AG08395 (cell line): ENCODE measurements around the gene TCTN3.
A peak's percentile ranks its signal among the peaks of the same experiment; 100 is the strongest.
"Not testable (repeated sequence)": the region's sequence is repeated elsewhere in the genome, so short reads cannot be mapped to it uniquely, and the experiment has no call there.

Source experiments
- DNase-seq: peaks from one replicate; pipeline ENCODE4 v3.0.0; 2012; ENCODE audit warnings: mixed read lengths, low spot score

The TCTN3 gene

GRCh38 chr10:95688648-95689047 lies 5.1 kb downstream of the TCTN3 start:
- DNase-seq: no peak

GRCh38 chr10:95683966-95684365 lies 9.8 kb downstream of the TCTN3 start:
- no peak for DNase-seq

DNA sequence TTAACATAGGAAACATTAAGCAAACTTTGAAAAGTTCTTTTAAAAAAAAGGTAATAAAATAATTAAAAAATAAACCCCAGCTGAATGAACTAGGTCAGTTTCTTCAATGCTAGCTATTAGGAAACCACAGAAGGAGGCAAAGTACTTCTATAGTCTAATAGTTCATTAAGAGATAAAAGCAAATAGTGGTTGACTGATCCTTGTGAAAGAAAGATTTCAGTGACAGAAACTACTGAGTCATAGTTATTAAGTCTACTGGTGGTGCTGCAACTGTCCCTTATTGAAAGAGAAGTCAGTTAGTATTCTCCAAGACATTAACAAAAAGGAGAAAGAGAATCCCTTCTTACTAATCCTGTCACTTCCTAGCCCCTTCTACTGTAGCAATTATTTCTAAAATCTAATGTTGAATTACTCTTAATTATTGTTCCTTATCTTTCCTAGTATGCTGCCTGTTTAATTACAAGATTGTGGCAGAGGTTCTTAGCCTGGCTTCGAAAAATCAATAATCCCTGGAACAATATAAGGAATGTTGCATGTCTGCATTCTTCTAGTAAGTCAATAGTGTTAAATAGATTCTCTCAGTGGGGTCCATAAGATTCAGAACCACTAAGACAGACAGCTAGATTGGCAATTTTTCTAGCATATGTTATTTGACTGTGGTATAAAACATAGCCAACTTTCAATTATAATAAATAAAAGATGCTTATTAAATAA lies 18.2 kb downstream of the TCTN3 start:
- DNase-seq: no peak

GRCh38 chr10:95674643-95675042 lies 19.1 kb downstream of the TCTN3 start:
- DNase-seq: no peak

GRCh38 chr10:95672641-95673040 lies 21.1 kb downstream of the TCTN3 start:
- not testable (repeated sequence) for DNase-seq

DNA sequence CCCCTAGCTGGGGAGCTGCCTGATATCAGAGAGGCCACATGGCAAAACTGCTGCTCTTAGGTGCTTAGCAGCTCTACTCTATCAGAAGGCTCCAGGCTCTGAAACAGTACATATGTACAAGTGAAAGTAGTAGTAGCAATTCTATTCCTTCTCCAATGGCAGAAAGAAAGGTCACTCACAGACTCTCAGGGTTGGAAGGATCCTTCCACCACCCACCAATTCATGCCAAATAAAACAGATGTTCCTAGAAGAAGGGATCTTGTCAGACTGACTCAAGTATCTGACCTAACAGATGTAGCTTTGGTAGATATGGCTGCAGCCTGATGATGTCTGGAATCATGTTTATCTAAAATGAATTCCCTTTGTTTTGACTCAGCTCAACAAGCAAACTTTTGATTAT lies 29.2 kb downstream of the TCTN3 start:
- no peak for DNase-seq

DNA sequence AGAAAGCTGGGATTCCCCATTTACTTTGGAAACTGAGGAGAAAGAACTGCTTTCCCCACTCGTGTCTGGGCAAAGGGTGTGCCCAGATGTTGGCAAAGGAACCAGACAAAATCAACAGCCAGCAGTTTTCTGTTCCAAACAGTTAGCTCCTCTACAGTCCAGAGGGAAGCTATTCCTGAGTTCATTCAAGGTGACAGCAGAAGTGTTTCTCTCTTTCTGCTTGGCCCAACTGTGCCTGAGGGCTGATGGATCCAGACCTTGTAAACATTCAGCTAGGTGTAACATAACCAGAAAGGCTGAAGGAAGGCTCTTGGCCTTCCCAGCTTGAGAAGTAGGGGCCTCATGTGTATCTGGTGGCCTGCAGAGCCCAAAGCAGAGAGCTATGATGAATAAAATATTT lies 30.2 kb downstream of the TCTN3 start:
- DNase-seq: no peak

GRCh38 chr10:95661818-95662217 lies 31.9 kb downstream of the TCTN3 start:
- DNase-seq: no peak

DNA sequence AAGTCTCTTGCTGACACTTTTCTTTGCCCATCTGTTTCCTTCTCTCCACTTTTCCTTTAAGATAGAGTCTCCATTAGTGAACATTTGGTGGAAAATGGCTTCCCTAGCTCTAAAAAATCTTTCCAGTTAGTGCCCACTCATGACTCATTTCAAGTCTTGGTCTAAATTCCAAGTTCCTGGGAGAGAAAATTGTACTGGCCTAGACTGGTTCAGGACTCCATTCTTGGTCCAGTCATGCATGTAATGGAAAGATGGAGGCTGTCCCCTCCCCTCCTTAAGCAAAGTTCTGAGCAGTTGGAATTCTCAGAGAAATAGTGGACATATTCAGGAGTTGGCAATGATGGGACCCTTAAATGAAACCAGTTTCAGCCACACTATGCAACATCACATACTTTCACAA lies 33.4 kb downstream of the TCTN3 start:
- peak; percentile 58 for DNase-seq

DNA sequence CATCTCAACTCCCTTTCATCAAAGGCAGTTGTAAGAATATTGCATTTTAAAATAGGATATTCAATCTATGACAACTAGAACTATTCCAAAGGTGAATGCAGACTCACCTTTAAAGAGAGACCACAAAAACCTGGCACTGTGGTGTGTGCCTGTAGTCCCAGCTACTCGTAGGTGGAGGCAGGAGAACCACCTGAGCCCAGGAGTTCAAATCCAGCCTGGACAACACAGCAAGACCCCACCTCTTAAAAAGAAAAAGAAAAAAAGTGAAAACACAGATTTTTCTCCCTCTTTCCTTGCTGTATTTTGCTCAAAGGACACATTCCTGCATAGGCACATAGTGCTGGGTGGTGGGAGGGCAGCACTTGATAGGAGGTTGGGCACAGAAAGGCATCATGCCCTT lies 36.5 kb downstream of the TCTN3 start:
- DNase-seq: no peak

DNA sequence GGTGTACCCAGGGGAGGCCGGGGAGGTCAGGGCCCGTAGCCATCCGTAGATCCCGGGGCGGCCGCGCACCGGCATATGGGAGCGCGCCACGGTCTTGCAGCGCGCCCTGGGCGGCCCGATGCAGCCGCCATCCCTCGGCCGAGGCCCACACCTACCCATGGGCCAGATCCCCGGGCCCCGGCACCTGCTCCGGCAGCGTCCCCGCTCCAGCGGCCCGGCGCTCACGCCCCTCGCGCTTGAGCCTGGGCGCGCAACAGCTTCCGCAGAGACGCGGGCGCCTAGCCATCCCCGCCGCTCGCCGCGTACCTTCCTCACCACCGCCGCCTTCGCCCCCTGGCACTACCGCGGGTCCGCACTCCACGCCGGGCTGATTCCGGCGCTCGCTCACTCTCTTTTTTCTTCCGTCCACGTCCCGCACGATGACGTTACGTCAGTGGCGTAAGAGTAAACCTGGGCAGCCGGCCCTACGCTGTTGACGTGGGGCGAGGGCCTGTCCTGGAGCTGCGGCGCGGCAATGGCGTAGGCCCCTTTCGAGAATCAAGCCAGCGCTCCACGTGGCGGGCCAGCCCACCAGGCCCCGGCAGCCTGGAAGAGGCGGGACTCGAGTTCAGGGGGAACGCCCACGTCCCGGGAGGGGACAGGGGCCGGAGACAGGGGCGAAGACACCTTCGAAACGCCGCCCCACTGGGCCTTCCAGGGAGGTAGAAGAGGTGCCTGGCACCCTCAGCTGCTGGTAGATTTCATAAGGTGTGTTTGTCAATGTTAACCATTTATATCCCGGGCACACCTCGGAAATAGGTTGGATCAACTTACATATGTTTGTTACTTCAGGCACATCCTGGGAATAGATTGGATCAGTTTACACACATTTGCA lies 37.2 kb downstream of the TCTN3 start, which contains the start of gene ALDH18A1:
Gene ALDH18A1 (minus strand): TSS at position 421 of the 874 bp plus-strand sequence. CDS start 3,334 bp downstream, outside the sequence.
- peak; percentile 95 for DNase-seq

GRCh38 chr10:95655571-95656290 lies 38.0 kb downstream of the TCTN3 start:
- no peak for DNase-seq

DNA sequence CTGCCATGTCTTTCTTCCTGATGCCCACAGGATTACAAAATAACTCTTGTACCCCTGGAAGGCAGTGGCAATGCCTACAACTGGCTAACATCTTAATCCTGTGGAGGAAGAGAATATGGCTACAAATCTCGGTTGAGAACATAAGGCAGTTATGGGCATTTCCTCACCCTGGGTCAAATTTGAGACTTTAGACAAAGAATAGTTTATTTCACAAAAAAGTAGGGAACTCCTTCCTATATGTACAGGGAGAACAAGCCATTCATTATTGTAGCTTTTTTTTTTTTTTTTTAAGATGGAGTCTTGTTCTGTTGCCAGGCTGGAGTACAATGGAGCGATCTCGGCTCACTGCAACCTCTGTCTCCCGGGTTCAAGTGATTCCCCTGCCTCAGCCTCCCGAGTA lies 39.8 kb downstream of the TCTN3 start:
- DNase-seq: no peak

DNA sequence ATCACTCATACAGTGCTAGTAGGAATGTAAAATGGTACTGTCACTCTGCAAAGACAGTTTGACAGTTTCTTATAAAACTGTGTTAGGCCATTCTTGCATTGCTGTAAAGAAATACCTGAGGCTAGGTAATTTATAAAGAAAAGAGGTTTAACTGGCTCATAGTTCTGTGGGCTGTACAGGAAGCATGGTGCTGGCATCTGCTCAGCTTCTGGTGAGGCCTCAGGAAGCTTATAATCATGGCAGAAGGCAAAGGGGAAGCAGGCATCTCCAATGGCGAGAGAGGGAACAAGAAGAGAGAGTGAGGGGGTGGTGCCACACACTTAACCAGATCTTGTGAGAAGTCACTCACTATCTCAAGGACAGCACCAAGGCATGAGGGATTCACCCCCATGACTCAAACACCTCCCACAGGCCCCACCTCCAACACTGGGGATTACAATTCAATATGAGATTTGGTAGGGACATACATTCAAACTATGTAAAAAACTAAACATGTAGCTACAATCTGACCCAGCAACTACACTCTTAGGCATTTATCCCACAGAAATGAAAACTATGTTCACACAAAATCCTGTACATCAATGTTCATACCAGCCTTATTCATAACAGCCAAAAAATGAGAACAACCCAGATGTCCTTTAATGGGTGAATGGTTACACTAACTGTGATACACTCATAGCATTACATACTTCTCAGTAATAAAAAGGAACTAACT lies 42.2 kb downstream of the TCTN3 start:
- DNase-seq: no peak

DNA sequence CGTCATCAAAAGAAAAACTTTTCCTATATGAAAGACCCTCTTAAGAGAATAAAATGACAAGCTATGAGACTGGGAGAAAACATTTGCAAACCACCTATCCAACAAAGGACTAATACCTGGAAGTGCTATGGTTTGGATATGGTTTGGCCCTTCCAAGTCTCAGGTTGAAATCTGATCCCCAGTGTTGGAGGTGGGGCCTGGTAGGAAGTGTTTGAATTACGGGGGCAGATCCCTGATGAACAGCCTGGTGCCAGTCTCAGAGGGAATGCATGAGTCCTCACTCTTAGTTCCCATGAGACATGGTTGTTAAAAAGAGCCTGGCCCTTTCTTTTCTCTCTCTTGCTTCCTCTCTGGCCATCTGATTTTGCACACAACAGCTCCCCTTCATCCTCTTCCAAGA lies 43.5 kb downstream of the TCTN3 start:
- DNase-seq: no peak

DNA sequence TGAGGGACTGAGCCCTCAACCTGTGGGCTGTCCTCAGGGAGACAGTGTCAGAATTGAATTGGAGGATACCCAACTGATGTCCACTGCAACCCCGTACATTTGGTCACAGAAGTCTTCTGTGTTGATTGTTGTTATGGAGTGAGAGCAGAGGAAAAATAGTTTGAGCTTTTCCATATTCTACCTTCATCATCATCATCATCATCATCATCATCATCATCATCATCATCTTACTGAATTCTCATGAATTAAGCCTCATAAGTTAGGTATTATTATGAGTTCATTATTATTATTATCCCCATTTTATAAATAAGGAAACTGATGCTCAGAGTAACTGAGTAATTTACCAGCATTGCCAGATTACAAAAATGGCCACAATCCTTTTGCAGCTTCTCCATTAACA lies 45.6 kb downstream of the TCTN3 start:
- DNase-seq: no peak

DNA sequence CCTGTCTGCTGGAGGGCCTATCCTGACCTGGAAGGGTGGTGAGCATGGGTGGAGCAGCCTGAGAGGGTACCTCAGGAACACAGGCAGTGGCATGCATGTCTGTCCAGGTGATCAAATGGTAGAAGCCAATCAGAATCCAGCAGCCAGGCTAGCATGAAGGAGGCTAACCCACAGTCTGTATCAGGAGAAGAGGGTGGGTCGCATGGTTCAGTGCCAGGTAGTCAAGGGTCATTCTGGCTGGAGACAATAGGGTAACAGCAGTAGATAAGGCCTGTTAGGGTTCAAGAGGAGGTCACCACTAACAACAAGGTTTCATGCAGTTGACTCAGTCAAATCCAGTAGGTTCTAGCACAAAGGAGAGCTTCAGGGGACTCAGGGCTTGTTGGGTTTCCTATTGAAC lies 47.6 kb downstream of the TCTN3 start:
- no peak for DNase-seq

- DNase-seq: no peak
Observed at GRCh38 chr10:95644901-95645300, 48.8 kb downstream of the TCTN3 start.

DNA sequence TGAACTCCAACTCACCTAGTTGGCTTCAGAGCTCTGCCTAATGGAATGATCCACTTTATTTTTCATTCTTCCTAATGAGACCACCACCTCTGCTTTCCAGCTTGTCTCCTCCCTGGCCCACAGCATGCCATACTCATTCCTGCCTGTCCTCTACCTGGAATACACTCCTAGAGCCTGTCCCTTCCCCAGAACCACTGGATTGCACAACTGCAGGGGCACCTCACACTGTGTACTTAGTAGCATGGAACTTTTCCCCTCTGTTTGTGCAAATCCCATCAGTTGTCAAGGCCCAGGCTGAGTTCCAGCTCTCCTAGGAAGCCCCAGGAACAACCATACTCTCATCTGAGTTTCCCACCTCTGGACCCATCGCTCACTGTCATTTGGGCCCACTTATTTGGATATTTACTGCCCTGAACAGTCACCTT lies 52.8 kb downstream of the TCTN3 start:
- no peak for DNase-seq

- no peak for DNase-seq
Observed at GRCh38 chr10:95637911-95638310, 55.8 kb downstream of the TCTN3 start.

DNA sequence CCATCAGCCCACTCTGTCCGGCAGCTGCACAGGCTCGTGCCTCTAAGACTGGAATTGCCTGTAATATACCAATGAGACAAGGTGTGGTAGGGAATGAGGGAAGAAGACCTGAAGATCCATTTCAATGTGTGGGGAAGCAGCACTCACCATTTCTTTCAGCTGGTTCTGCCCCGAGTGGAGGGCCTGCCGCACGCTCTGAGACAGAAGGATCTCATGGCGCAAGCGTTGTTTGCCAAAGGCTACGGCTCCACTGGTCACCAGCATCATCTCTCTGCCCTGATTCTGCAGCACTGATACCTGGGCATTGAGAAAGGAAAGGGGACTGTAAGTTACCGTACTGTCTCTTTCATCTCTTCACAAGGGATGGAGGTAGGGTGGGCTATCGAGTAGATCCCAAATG lies 56.6 kb downstream of the TCTN3 start:
- no peak for DNase-seq

GRCh38 chr10:95635319-95635733 lies 58.4 kb downstream of the TCTN3 start:
- no peak for DNase-seq
